DMS 273 treated with DMSO at 0.1 percent for 48 hours (cell line): Measurements from ENCODE around the gene WDR18.
A peak's percentile ranks its signal among the peaks of the same experiment; 100 is the strongest.
"Not testable (repeated sequence)": the region's sequence is repeated elsewhere in the genome, so short reads cannot be mapped to it uniquely, and the experiment has no call there.

ENCODE experiments used
- DNase-seq: peaks from one replicate; lab custom pipeline; 2025; lab: John Stamatoyannopoulos, UW

The WDR18 gene

GRCh38 chr19:1019980-1020867, 36.1 kb downstream of the WDR18 start:
- no peak for DNase-seq

- peak; percentile 92 for DNase-seq
Measured at GRCh38 chr19:1020868-1021425, 36.8 kb downstream of the WDR18 start, which contains the start of gene TMEM259. Gene TMEM259 (minus strand): TSS chr19:1021123. CDS start chr19:1020996, 127 bp downstream.

GRCh38 chr19:1023883-1024188, 39.7 kb downstream of the WDR18 start:
- DNase-seq, result not testable (repeated sequence)

GRCh38 chr19:1025080-1025479, 40.9 kb downstream of the WDR18 start:
- DNase-seq, result not testable (repeated sequence)

- no peak for DNase-seq
Measured at GRCh38 chr19:1025960-1026782, 42.0 kb downstream of the WDR18 start, which contains the start of gene CNN2. Gene CNN2 (plus strand): TSS chr19:1026608. CDS start chr19:1026662, 54 bp downstream.

- no peak for DNase-seq
Measured at GRCh38 chr19:1026783-1027649, 42.9 kb downstream of the WDR18 start.

- DNase-seq, result no peak
Measured at GRCh38 chr19:1027650-1028061, 43.5 kb downstream of the WDR18 start.

GRCh38 chr19:1028062-1028926, 44.1 kb downstream of the WDR18 start:
- no peak for DNase-seq

GRCh38 chr19:1032264-1032867, 48.2 kb downstream of the WDR18 start:
- no peak for DNase-seq

GRCh38 chr19:1035998-1036621, 52.0 kb downstream of the WDR18 start:
- DNase-seq, result no peak

GRCh38 chr19:1037621-1038064, 53.5 kb downstream of the WDR18 start:
- no peak for DNase-seq

- DNase-seq, result no peak
Measured at GRCh38 chr19:1038978-1039645, 55.0 kb downstream of the WDR18 start.

GRCh38 chr19:1039646-1040475, 55.7 kb downstream of the WDR18 start, which contains the start of gene ABCA7:
Gene ABCA7 (plus strand): TSS chr19:1040107. CDS start chr19:1041362, 1,255 bp downstream.
- peak; percentile 90 for DNase-seq

GRCh38 chr19:1040476-1041271, 56.5 kb downstream of the WDR18 start:
- peak; percentile 70 for DNase-seq

GRCh38 chr19:1041272-1041834, 57.2 kb downstream of the WDR18 start:
- no peak for DNase-seq

GRCh38 chr19:1041835-1042685, 57.9 kb downstream of the WDR18 start:
- no peak for DNase-seq
